ENCODE results near the gene CSNK2A2. TPM values are rescaled to one million over a fixed set of nuclear protein-coding genes. Genes with fewer than 3 reads are reported as not detected.

The CSNK2A2 gene
- polyA plus RNA-seq, 1 experiment = 43.8 TPM

GRCh38 chr16:58123896-58124600 is 73.9 kb downstream of the CSNK2A2 start:
- TF ChIP-seq, protein P1, sequence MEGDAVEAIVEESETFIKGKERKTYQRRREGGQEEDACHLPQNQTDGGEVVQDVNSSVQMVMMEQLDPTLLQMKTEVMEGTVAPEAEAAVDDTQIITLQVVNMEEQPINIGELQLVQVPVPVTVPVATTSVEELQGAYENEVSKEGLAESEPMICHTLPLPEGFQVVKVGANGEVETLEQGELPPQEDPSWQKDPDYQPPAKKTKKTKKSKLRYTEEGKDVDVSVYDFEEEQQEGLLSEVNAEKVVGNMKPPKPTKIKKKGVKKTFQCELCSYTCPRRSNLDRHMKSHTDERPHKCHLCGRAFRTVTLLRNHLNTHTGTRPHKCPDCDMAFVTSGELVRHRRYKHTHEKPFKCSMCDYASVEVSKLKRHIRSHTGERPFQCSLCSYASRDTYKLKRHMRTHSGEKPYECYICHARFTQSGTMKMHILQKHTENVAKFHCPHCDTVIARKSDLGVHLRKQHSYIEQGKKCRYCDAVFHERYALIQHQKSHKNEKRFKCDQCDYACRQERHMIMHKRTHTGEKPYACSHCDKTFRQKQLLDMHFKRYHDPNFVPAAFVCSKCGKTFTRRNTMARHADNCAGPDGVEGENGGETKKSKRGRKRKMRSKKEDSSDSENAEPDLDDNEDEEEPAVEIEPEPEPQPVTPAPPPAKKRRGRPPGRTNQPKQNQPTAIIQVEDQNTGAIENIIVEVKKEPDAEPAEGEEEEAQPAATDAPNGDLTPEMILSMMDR (IDR thresholded peaks at IDR 0.05; ENCODE audit: low read depth, low read length) = no peak
- CTCF ChIA-PET = interaction anchor here (0.5 to 1.0 kb wide), 2 partner anchors 7 to 22 kb away, joined by 3 read pairs; no protein-coding TSS in a partner anchor
- no peak for DNase-seq (ENCODE audit: low read depth, low spot score)
- POLR2A ChIA-PET = no interaction called here
- Histone ChIP-seq H3K9me3 (ENCODE audit: control insufficient read depth, insufficient read depth, low read length) (no peaks in the 10 kb centered on the region), H3K27me3 (ENCODE audit: control insufficient read depth, insufficient read depth, low read length) (no peaks in the 10 kb centered on the region), H3K4me3 (ENCODE audit: low read depth, low read length) (no peak overlapping the region), H3K27ac (ENCODE audit: low read depth, low read length) (no peak overlapping the region)

- H3K27me3 ChIP-seq (ENCODE audit: control insufficient read depth, insufficient read depth, low read length) = no peaks in the 10 kb centered on the region
- TF ChIP-seq, protein P1 (IDR thresholded peaks at IDR 0.05; ENCODE audit: low read depth, low read length) = no peak
- no peaks in the 10 kb centered on the region for H3K9me3 ChIP-seq (ENCODE audit: control insufficient read depth, insufficient read depth, low read length)
- ChIA-PET CTCF (interaction anchor here (0.7 to 3.1 kb wide), 23 partner anchors 9 to 440 kb away, joined by 3 to 29 read pairs (median 4); partner anchors contain the start of gene MMP15), POLR2A (interaction anchor here (0.5 kb wide), 1 partner anchor 189 kb away, joined by 6 read pairs; no protein-coding TSS in a partner anchor)
- DNase-seq (ENCODE audit: low read depth, low spot score) = no peak
- H3K4me3 ChIP-seq (ENCODE audit: low read depth, low read length) = no peak overlapping the region
- H3K27ac ChIP-seq (ENCODE audit: low read depth, low read length) = no peak overlapping the region
These were observed 76.8 kb downstream of the CSNK2A2 start for GRCh38 chr16:58121132-58121531.

GRCh38 chr16:58120234-58120633 is 77.7 kb downstream of the CSNK2A2 start:
- Histone ChIP-seq H3K27ac (ENCODE audit: low read depth, low read length) (no peak overlapping the region), H3K4me3 (ENCODE audit: low read depth, low read length) (no peak overlapping the region), H3K27me3 (ENCODE audit: control insufficient read depth, insufficient read depth, low read length) (no peaks in the 10 kb centered on the region), H3K9me3 (ENCODE audit: control insufficient read depth, insufficient read depth, low read length) (no peaks in the 10 kb centered on the region)
- ChIA-PET POLR2A (no interaction called here), CTCF (interaction anchor here (1.3 to 3.1 kb wide), 3 partner anchors 96 to 220 kb away, joined by 3 to 29 read pairs (median 3); partner anchors contain the start of gene MMP15)
- DNase-seq (ENCODE audit: low read depth, low spot score) = no peak
- TF ChIP-seq, protein P1 (IDR thresholded peaks at IDR 0.05; ENCODE audit: low read depth, low read length) = no peak

DNA sequence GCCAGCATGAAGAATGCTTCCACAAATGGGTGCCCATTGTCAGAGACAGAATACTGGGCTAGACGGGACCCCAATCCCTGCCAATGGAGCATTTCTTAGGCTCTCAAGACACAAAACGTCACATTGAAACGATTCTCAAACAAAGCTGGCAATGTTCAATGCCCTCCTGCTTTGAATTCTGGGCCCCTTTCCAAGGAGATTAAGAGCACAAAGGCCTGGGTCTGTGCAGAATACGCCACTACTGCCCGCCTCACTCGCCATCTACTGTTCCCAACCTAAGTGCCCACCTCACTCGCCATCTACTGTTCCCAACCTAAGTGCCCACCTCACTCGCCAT is 78.4 kb downstream of the CSNK2A2 start:
- ChIA-PET CTCF (interaction anchor here (1.3 kb wide), 1 partner anchor 220 kb away, joined by 3 read pairs; no protein-coding TSS in a partner anchor), POLR2A (no interaction called here)
- DNase-seq (ENCODE audit: low read depth, low spot score) = no peak
- Histone ChIP-seq H3K27ac (ENCODE audit: low read depth, low read length) (no peak overlapping the region), H3K27me3 (ENCODE audit: control insufficient read depth, insufficient read depth, low read length) (no peaks in the 10 kb centered on the region), H3K4me3 (ENCODE audit: low read depth, low read length) (no peak overlapping the region), H3K9me3 (ENCODE audit: control insufficient read depth, insufficient read depth, low read length) (no peaks in the 10 kb centered on the region)
- TF ChIP-seq, protein P1 (IDR thresholded peaks at IDR 0.05; ENCODE audit: low read depth, low read length) = no peak

GRCh38 chr16:58118801-58119508 is 79.0 kb downstream of the CSNK2A2 start:
- CTCF ChIA-PET = interaction anchor here (0.7 to 1.3 kb wide), 2 partner anchors 219 to 537 kb away, joined by 3 to 4 read pairs; no protein-coding TSS in a partner anchor
- DNase-seq (ENCODE audit: low read depth, low spot score) = no peak
- H3K9me3 ChIP-seq (ENCODE audit: control insufficient read depth, insufficient read depth, low read length) = no peaks in the 10 kb centered on the region
- no peak overlapping the region for H3K4me3 ChIP-seq (ENCODE audit: low read depth, low read length)
- TF ChIP-seq, protein P1 (IDR thresholded peaks at IDR 0.05; ENCODE audit: low read depth, low read length) = no peak
- POLR2A ChIA-PET = no interaction called here
- no peaks in the 10 kb centered on the region for H3K27me3 ChIP-seq (ENCODE audit: control insufficient read depth, insufficient read depth, low read length)
- no peak overlapping the region for H3K27ac ChIP-seq (ENCODE audit: low read depth, low read length)
